Measurements from ENCODE around the gene CD46. TPM values are rescaled to one million over a fixed set of nuclear protein-coding genes. Genes with fewer than 3 reads are reported as not detected.

Gene CD46
- total RNA-seq, 1 donor from 2014 or later, result 228 TPM

- DNase-seq (ENCODE audit: low spot score), result no peak
These were observed 76.2 kb downstream of the CD46 start for GRCh38 chr1:207828046-207828445.

- DNase-seq (ENCODE audit: low spot score), result peak; percentile 83
These were observed 76.8 kb downstream of the CD46 start for GRCh38 chr1:207828485-207829158.

GRCh38 chr1:207829576-207829975, 77.7 kb downstream of the CD46 start:
- no peak for DNase-seq (ENCODE audit: low spot score)

GRCh38 chr1:207830788-207831187, 78.9 kb downstream of the CD46 start:
- DNase-seq (ENCODE audit: low spot score), result no peak

- no peak for DNase-seq (ENCODE audit: low spot score)
These were observed 79.9 kb downstream of the CD46 start for GRCh38 chr1:207831517-207832327.

GRCh38 chr1:207832796-207833195, 80.9 kb downstream of the CD46 start:
- no peak for DNase-seq (ENCODE audit: low spot score)

- no peak for DNase-seq (ENCODE audit: low spot score)
These were observed 81.5 kb downstream of the CD46 start for GRCh38 chr1:207833381-207833780.

- DNase-seq (ENCODE audit: low spot score), result no peak
These were observed 82.3 kb downstream of the CD46 start for GRCh38 chr1:207833956-207834660.

GRCh38 chr1:207835958-207836357, 84.1 kb downstream of the CD46 start:
- no peak for DNase-seq (ENCODE audit: low spot score)

GRCh38 chr1:207836591-207837347, 84.9 kb downstream of the CD46 start:
- no peak for DNase-seq (ENCODE audit: low spot score)

- no peak for DNase-seq (ENCODE audit: low spot score)
These were observed 85.8 kb downstream of the CD46 start for GRCh38 chr1:207837673-207838072.

- peak; percentile 65 for DNase-seq (ENCODE audit: low spot score)
These were observed 86.6 kb downstream of the CD46 start for GRCh38 chr1:207838156-207839082.

- DNase-seq (ENCODE audit: low spot score), result no peak
These were observed 87.2 kb downstream of the CD46 start for GRCh38 chr1:207839083-207839413.

GRCh38 chr1:207840380-207840779, 88.5 kb downstream of the CD46 start:
- DNase-seq (ENCODE audit: low spot score), result no peak

GRCh38 chr1:207841293-207841692, 89.4 kb downstream of the CD46 start:
- DNase-seq (ENCODE audit: low spot score), result no peak

- DNase-seq (ENCODE audit: low spot score), result no peak
These were observed 90.0 kb downstream of the CD46 start for GRCh38 chr1:207841901-207842300.

GRCh38 chr1:207842506-207842905, 90.7 kb downstream of the CD46 start:
- no peak for DNase-seq (ENCODE audit: low spot score)

- no peak for DNase-seq (ENCODE audit: low spot score)
These were observed 92.5 kb downstream of the CD46 start for GRCh38 chr1:207844371-207844770.

All from mucosa of gallbladder (tissue), 1 donor.